CD4-positive, alpha-beta T cell (primary cell): ENCODE data around the gene SLC35F1. TPM values are rescaled to one million over a fixed set of nuclear protein-coding genes. Genes with fewer than 3 reads are reported as not detected.

Experiments
- ATAC-seq: fragments of 200-7000 bp; cut with Tn5 transposase; one replicate; pipeline ENCODE4 v1.10.0; 2022; ENCODE audit warnings: mild to moderate bottlenecking; ENCODE audit not compliant: poor library complexity
- CTCF ChIA-PET: fragments of 350-600 bp; sonication (Branson Sonifier 250); formaldehyde crosslinking; loops from one replicate; lab custom pipeline; 2021; ENCODE audit warnings: antibody characterized with exemption, inconsistent platforms; lab: Charles Lee
- POLR2A ChIA-PET: fragments of 350-600 bp; sonication (Branson Sonifier 250); formaldehyde crosslinking; loops from one replicate; lab custom pipeline; 2021; ENCODE audit warnings: antibody characterized with exemption, inconsistent platforms; lab: Charles Lee
- DNase-seq, 14 experiments: peaks; one replicate each; pipeline ENCODE4 v3.0.0-alpha.2; 2013 to 2020; ENCODE audit warnings: mixed read lengths in 2 of 14
- H3K27ac ChIP-seq, 2 donors: one replicate each; pipeline versions ENCODE4 v1.5.1 to v1.7.0; 2013; ENCODE audit warnings: low read length in 2 of 2, low read depth in 1 of 2, mild to moderate bottlenecking in 1 of 2
- H3K27me3 ChIP-seq, 2 experiments: 1 replicate in 1 of 2; 2 replicates in 1 of 2; pipeline versions ENCODE4 v1.6.1 to v1.7.0; 2013; ENCODE audit warnings: low read length in 2 of 2, control low read depth in 1 of 2, mild to moderate bottlenecking in 1 of 2, moderate library complexity in 1 of 2; ENCODE audit not compliant: insufficient read depth in 2 of 2, control insufficient read depth in 1 of 2
- H3K36me3 ChIP-seq: one replicate; pipeline ENCODE4 v1.6.1; 2013; ENCODE audit warnings: low read length, control low read depth; ENCODE audit not compliant: insufficient read depth
- H3K4me1 ChIP-seq: one replicate; pipeline ENCODE4 v1.6.1; 2013; ENCODE audit warnings: low read length, control low read depth; ENCODE audit not compliant: insufficient read depth
- H3K4me3 ChIP-seq: one replicate; pipeline ENCODE4 v1.5.1; 2013; ENCODE audit warnings: mild to moderate bottlenecking, low read length, moderate library complexity
- H3K9me3 ChIP-seq, 2 experiments: 1 replicate in 1 of 2; 2 replicates in 1 of 2; pipeline versions ENCODE4 v1.6.1 to v1.7.0; 2013; ENCODE audit warnings: low read length in 2 of 2, mild to moderate bottlenecking in 2 of 2, control low read depth in 1 of 2, moderate library complexity in 1 of 2; ENCODE audit not compliant: control insufficient read depth in 1 of 2, insufficient read depth in 1 of 2
- H3K27ac Mint-ChIP-seq: one replicate; pipeline ENCODE4 v1.8.0; 2020; ENCODE audit warnings: mixed read lengths
- H3K27me3 Mint-ChIP-seq: one replicate; pipeline ENCODE4 v1.8.0; 2021; ENCODE audit warnings: mixed read lengths
- H3K36me3 Mint-ChIP-seq: one replicate; pipeline ENCODE4 v1.8.0; 2021; ENCODE audit warnings: low read depth, mixed read lengths
- H3K4me1 Mint-ChIP-seq: one replicate; pipeline ENCODE4 v1.8.0; 2021; ENCODE audit warnings: low read depth, mixed read lengths
- H3K4me3 Mint-ChIP-seq: one replicate; pipeline ENCODE4 v1.8.0; 2020; ENCODE audit warnings: mild to moderate bottlenecking, mixed read lengths
- H3K9me3 Mint-ChIP-seq: one replicate; pipeline ENCODE4 v1.8.0; 2020; ENCODE audit warnings: mixed read lengths
- CTCF ChIP-seq: fragments of 200-600 bp; IDR thresholded peaks from one replicate; pipeline ENCODE4 v1.8.0; 2022; ENCODE audit warnings: antibody characterized with exemption, mild to moderate bottlenecking
- intact Hi-C, 2 experiments: fragments of 100-400 bp; cut with DNase I in 1 of 2; cut with micrococcal nuclease in 1 of 2; formaldehyde crosslinking; loops; one replicate each; pipeline versions ENCODE4 v1.15.1 to v1.9.0; 2023 to 2025; cut with DNase I, micrococcal nuclease
- total RNA-seq, 174 experiments: library from RNA in 2 of 174; stranded (reverse) in 2 of 174; gene quantifications; one replicate each; pipeline ENCODE4 v1.2.3 and lab custom pipeline; 2021 to 2026

The SLC35F1 gene
- total RNA-seq, 2 experiments from 2014 or later, result not detected

GRCh38 chr6:117986396-117986795 lies 79.3 kb downstream of the SLC35F1 start:
- Histone ChIP-seq H3K4me1 (no peaks in the 10 kb centered on the region), H3K27ac (no peak overlapping the region), H3K36me3 (no peaks in the 10 kb centered on the region), H3K9me3 (no peaks in the 10 kb centered on the region), H3K4me3 (no peak overlapping the region), H3K27me3 (no peaks in the 10 kb centered on the region)
- CTCF ChIA-PET, result no interaction called here
- intact Hi-C loops, result no loop called here
- DNase-seq, result no peak
- ATAC-seq, result no peak
- Mint-ChIP-seq H3K4me1 (no peaks in the 10 kb centered on the region), H3K4me3 (no peak overlapping the region), H3K36me3 (no peaks in the 10 kb centered on the region), H3K9me3 (no peaks in the 10 kb centered on the region), H3K27ac (no peak overlapping the region), H3K27me3 (peaks cover 10% of the 10 kb centered on the region)
- no peak for TF ChIP-seq CTCF
- POLR2A ChIA-PET, result interaction anchor here (0.7 kb wide), 1 partner anchor 1845 kb away, joined by 4 read pairs; no protein-coding TSS in a partner anchor

GRCh38 chr6:117989086-117989485 lies 82.0 kb downstream of the SLC35F1 start:
- Histone ChIP-seq H3K9me3 (no peaks in the 10 kb centered on the region), H3K27ac (no peak overlapping the region), H3K27me3 (peaks cover 0 to 4% of the 10 kb centered on the region in 2 experiments), H3K36me3 (no peaks in the 10 kb centered on the region), H3K4me3 (no peak overlapping the region), H3K4me1 (no peaks in the 10 kb centered on the region)
- H3K27ac Mint-ChIP-seq, result no peak overlapping the region
- intact Hi-C loops, result no loop called here
- no peak for ATAC-seq
- no peaks in the 10 kb centered on the region for H3K36me3 Mint-ChIP-seq
- DNase-seq, result no peak
- no peaks in the 10 kb centered on the region for H3K4me1 Mint-ChIP-seq
- peaks cover 31% of the 10 kb centered on the region for H3K27me3 Mint-ChIP-seq
- CTCF ChIA-PET, result no interaction called here
- no peak for TF ChIP-seq CTCF
- no peak overlapping the region for H3K4me3 Mint-ChIP-seq
- H3K9me3 Mint-ChIP-seq, result no peaks in the 10 kb centered on the region
- POLR2A ChIA-PET, result no interaction called here

- ATAC-seq, result no peak
Observed at GRCh38 chr6:117990151-117990550, 83.1 kb downstream of the SLC35F1 start.

More at GRCh38 chr6:117990151-117990550, 83.1 kb downstream of the SLC35F1 start:
- H3K36me3 Mint-ChIP-seq, result no peaks in the 10 kb centered on the region
- H3K4me1 Mint-ChIP-seq, result no peaks in the 10 kb centered on the region
- intact Hi-C loops, result no loop called here
- no peak for DNase-seq
- H3K27me3 Mint-ChIP-seq, result peaks cover 39% of the 10 kb centered on the region
- Histone ChIP-seq H3K4me3 (no peak overlapping the region), H3K9me3 (no peaks in the 10 kb centered on the region), H3K36me3 (no peaks in the 10 kb centered on the region), H3K27me3 (peaks cover 0 to 7% of the 10 kb centered on the region in 2 experiments), H3K4me1 (no peaks in the 10 kb centered on the region), H3K27ac (no peak overlapping the region)
- no peak overlapping the region for H3K27ac Mint-ChIP-seq
- TF ChIP-seq CTCF, result no peak
- POLR2A ChIA-PET, result no interaction called here
- CTCF ChIA-PET, result no interaction called here
- no peaks in the 10 kb centered on the region for H3K9me3 Mint-ChIP-seq
- H3K4me3 Mint-ChIP-seq, result no peak overlapping the region
